ENCODE data around the gene AP2A1. TPM values are rescaled to one million over a fixed set of nuclear protein-coding genes. Genes with fewer than 3 reads are reported as not detected.

AP2A1 gene
- total and polyA plus RNA-seq, 2 donors (not counting 3 experiments of a cell fraction or from before 2014, with no cell fraction given) = 108 to 113 TPM

GRCh38 chr19:49829200-49829599, 62.4 kb downstream of the AP2A1 start:
- H3K4me3 ChIP-seq (replicated peaks in 1 of 3; ENCODE audit: insufficient read depth in 1 of 3, low read depth in 1 of 3, low read length in 3 of 3) = no peak overlapping the region
- no peak overlapping the region for H3K27ac ChIP-seq (ENCODE audit: insufficient read depth, low read depth, low read length)
- no peak overlapping the region for H2AFZ ChIP-seq (ENCODE audit: low read depth, low read length)
- no peaks in the 10 kb centered on the region for H3K9me3 ChIP-seq (replicated peaks; ENCODE audit: control insufficient read depth, insufficient read depth, low read length)
- no peaks in the 10 kb centered on the region for H4K20me1 ChIP-seq (replicated peaks; ENCODE audit: control insufficient read depth, extremely low read depth, insufficient read depth, low read length)
- intact Hi-C loops (cut with micrococcal nuclease) (no loop called here), dilution Hi-C loops (cut with MboI; ENCODE audit: extremely low pct_ligation_motif_present, low sequenced_read_pairs) (no loop called here)
- H3K9ac ChIP-seq (replicated peaks; ENCODE audit: extremely low read depth, insufficient read depth, low read length) = no peak overlapping the region
- no peak for TF ChIP-seq POLR2AphosphoS5 (IDR thresholded peaks at IDR 0.05; ENCODE audit: insufficient read depth, low read depth, low read length)
- no peak for TF ChIP-seq JUN (IDR thresholded peaks at IDR 0.05; ENCODE audit: borderline replicate concordance, insufficient read depth, insufficient read length, low read depth)
- no peak for TF ChIP-seq CTCF (IDR thresholded peaks at IDR 0.05; ENCODE audit: extremely low read depth in 1 of 2, insufficient read depth in 1 of 2, low read depth in 1 of 2, low read length in 2 of 2)
- no peak for TF ChIP-seq FOS (IDR thresholded peaks at IDR 0.05; ENCODE audit: borderline replicate concordance, insufficient read depth, low read length)
- TF ChIP-seq MAX (IDR thresholded peaks at IDR 0.05; ENCODE audit: insufficient read depth, insufficient read length) = no peak
- TF ChIP-seq POLR2A (IDR thresholded peaks at IDR 0.05; ENCODE audit: low read depth, low read length) = no peak
- TF ChIP-seq EZH2 (IDR thresholded peaks at IDR 0.05; ENCODE audit: borderline replicate concordance, low read depth, low read length, severe bottlenecking) = no peak
- H3K79me2 ChIP-seq (ENCODE audit: control insufficient read depth, insufficient read depth, low read length) = no peaks in the 10 kb centered on the region
- ChIA-PET POLR2A (no interaction called here), CTCF (no interaction called here)
- DNase-seq (ENCODE audit: low read depth, low spot score) = no peak
- BruUV-seq (replicated peaks) = no TSS peak
- no peak overlapping the region for H3K4me2 ChIP-seq (ENCODE audit: insufficient read depth, low read length)
- H3K9me1 ChIP-seq (replicated peaks; ENCODE audit: control insufficient read depth, extremely low read depth, insufficient read depth, low read length) = no peaks in the 10 kb centered on the region
- FAIRE-seq = no peak
- peaks cover 8% of the 10 kb centered on the region for H3K4me1 ChIP-seq (ENCODE audit: control insufficient read depth, extremely low read depth, insufficient read depth, low read length)
- H3K36me3 ChIP-seq (ENCODE audit: control insufficient read depth in 2 of 2, extremely low read depth in 1 of 2, insufficient read depth in 2 of 2, low read length in 2 of 2) = peaks cover 7 to 45% of the 10 kb centered on the region in 2 experiments
- no peaks in the 10 kb centered on the region for H3K27me3 ChIP-seq (ENCODE audit: control insufficient read depth in 2 of 2, insufficient read depth in 2 of 2, low read length in 2 of 2)
